Liver (tissue), 9 donors: ENCODE results near the gene FOXK1. TPM values are rescaled to one million over a fixed set of nuclear protein-coding genes. Genes with fewer than 3 reads are reported as not detected.

Source experiments
- DNase-seq: peaks from one replicate; pipeline ENCODE4 v3.0.0-alpha.2; 2017; ENCODE audit warnings: low spot score
- H3K27ac ChIP-seq, 2 donors: one replicate each; pipeline ENCODE4 v1.7.0; 2013; ENCODE audit warnings: inconsistent platforms in 2 of 2, low read length in 2 of 2, control low read depth in 1 of 2, low read depth in 1 of 2, mild to moderate bottlenecking in 1 of 2
- H3K27me3 ChIP-seq, 4 donors: one replicate each; pipeline versions ENCODE4 v1.6.1 to v1.7.0; 2013; ENCODE audit warnings: low read length in 3 of 4, inconsistent platforms in 1 of 4, mild to moderate bottlenecking in 1 of 4, moderate library complexity in 1 of 4; ENCODE audit not compliant: control insufficient read depth in 4 of 4, insufficient read depth in 4 of 4
- H3K36me3 ChIP-seq, 4 donors: one replicate each; pipeline versions ENCODE4 v1.6.1 to v1.7.0; 2013; ENCODE audit warnings: low read length in 3 of 4, mild to moderate bottlenecking in 3 of 4, low read depth in 1 of 4, moderate library complexity in 1 of 4; ENCODE audit not compliant: control insufficient read depth in 4 of 4, insufficient read depth in 3 of 4
- H3K4me1 ChIP-seq, 4 donors: one replicate each; pipeline versions ENCODE4 v1.6.1 to v1.7.0; 2013; ENCODE audit warnings: low read length in 3 of 4, mild to moderate bottlenecking in 3 of 4, moderate library complexity in 1 of 4; ENCODE audit not compliant: control insufficient read depth in 4 of 4, insufficient read depth in 4 of 4
- H3K4me3 ChIP-seq, 3 donors: one replicate each; pipeline versions ENCODE4 v1.6.1 to v1.7.0; 2013; ENCODE audit warnings: low read length in 3 of 3, control low read depth in 1 of 3, low read depth in 1 of 3, mild to moderate bottlenecking in 1 of 3
- H3K9ac ChIP-seq, 2 donors: one replicate each; pipeline ENCODE4 v1.7.0; 2013; ENCODE audit warnings: low read length in 2 of 2, mild to moderate bottlenecking in 2 of 2, moderate library complexity in 2 of 2, control low read depth in 1 of 2, low read depth in 1 of 2
- H3K9me3 ChIP-seq, 4 donors: one replicate each; pipeline versions ENCODE4 v1.6.1 to v1.7.0; 2013; ENCODE audit warnings: low read length in 3 of 4; ENCODE audit not compliant: control insufficient read depth in 4 of 4
- EGR1 ChIP-seq, 2 donors: IDR thresholded peaks; 2 replicates each; pipeline ENCODE4 v1.6.1; 2016 to 2018; ENCODE audit warnings: antibody characterized with exemption in 2 of 2, low read depth in 2 of 2
- FOXA1 ChIP-seq: IDR thresholded peaks from 2 replicates; pipeline ENCODE4 v1.6.1; 2016; ENCODE audit warnings: antibody characterized with exemption
- HNF4A ChIP-seq, 2 donors: conservative IDR thresholded peaks; 2 replicates each; pipeline ENCODE4 v1.6.1; 2016; ENCODE audit warnings: antibody characterized with exemption in 2 of 2, mild to moderate bottlenecking in 2 of 2
- HNF4G ChIP-seq: IDR thresholded peaks from 2 replicates; pipeline ENCODE4 v1.6.1; 2016; ENCODE audit warnings: antibody characterized with exemption
- JUND ChIP-seq, 2 donors: IDR thresholded peaks; 2 replicates each; pipeline ENCODE4 v1.6.1; 2016; ENCODE audit warnings: antibody characterized with exemption in 2 of 2
- MAX ChIP-seq: IDR thresholded peaks from 2 replicates; pipeline ENCODE4 v1.6.1; 2016; ENCODE audit warnings: antibody characterized with exemption
- NR2F2 ChIP-seq: IDR thresholded peaks from 2 replicates; pipeline ENCODE4 v1.6.1; 2016; ENCODE audit warnings: antibody characterized with exemption
- RXRA ChIP-seq, 2 donors: IDR thresholded peaks; 2 replicates each; pipeline ENCODE4 v1.6.1; 2017 to 2018; ENCODE audit warnings: antibody characterized with exemption in 2 of 2, mild to moderate bottlenecking in 1 of 2
- SP1 ChIP-seq: IDR thresholded peaks from 2 replicates; pipeline ENCODE4 v1.6.1; 2018; ENCODE audit warnings: antibody characterized with exemption, mild to moderate bottlenecking
- TAF1 ChIP-seq: conservative IDR thresholded peaks from 2 replicates; pipeline ENCODE4 v1.6.1; 2016; ENCODE audit warnings: antibody characterized with exemption, mild to moderate bottlenecking
- YY1 ChIP-seq: IDR thresholded peaks from 2 replicates; pipeline ENCODE4 v1.6.1; 2016; ENCODE audit warnings: antibody characterized with exemption, mild to moderate bottlenecking
- ZBTB33 ChIP-seq: IDR thresholded peaks from 2 replicates; pipeline ENCODE4 v1.6.1; 2016; ENCODE audit warnings: antibody characterized with exemption
- WGBS: extraction: QIAGEN DNeasy Blood & Tissue Kit; methylation state at CpG from one replicate; pipeline ENCODE4 v1.1.7; 2013; 5-methylcytosine and 5-hydroxymethylcytosine counted together
- polyA plus RNA-seq, 2 donors: library from polyadenylated mRNA; stranded (reverse) in 1 of 2; unstranded in 1 of 2; fragments of 200-250 nt in 1 of 2; fragments of >200 nt in 1 of 2; fragmentation: Nextera tagmentation in 1 of 2; extraction: Ambion mirVana in 1 of 2; gene quantifications; one replicate each; pipeline versions ENCODE4 v1.2.1 to v1.2.3, GENCODE V29; 2013 to 2015
- total RNA-seq, 2 donors: library from RNA; depleted of rRNA; stranded (reverse); fragments of >200 nt; gene quantifications; one replicate each; pipeline ENCODE4 v1.2.3, GENCODE V29; 2014
- TF ChIP-seq, protein P1 (sequence below): IDR thresholded peaks from 2 replicates; pipeline ENCODE4 v1.6.1; 2016; ENCODE audit warnings: antibody characterized with exemption, mild to moderate bottlenecking
- donor health status: healthy.
- donor health status: healthy.
- donor health status: healthy.
- donor health status: healthy.
- donor health status: healthy.

FOXK1 gene
- total and polyA plus RNA-seq, 4 donors = 1.2 to 8.5 (median 4.4) TPM

DNA sequence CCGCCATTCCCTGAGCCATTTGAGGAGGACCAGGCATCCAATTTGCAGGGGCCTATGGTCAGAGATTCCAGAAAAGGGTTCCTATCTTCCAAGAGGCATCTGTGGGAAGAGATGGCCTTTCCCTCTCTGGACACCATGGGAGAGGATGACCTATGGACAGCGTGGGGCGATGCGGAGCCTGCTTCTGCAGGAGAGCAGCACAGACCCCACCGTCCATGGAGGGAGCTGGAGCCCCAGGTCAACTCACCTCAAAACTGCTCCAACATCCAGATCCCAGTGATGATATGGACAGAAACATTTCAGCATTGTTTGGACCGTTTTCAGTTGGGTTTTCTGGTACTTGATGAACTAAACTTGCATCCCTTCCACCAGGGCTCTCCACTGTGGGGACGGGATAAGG lies 34.0 kb upstream of the FOXK1 start:
- no peak overlapping the region for H3K4me3 ChIP-seq
- no peaks in the 10 kb centered on the region for H3K4me1 ChIP-seq
- TF ChIP-seq TAF1 = no peak
- TF ChIP-seq RXRA (IDR thresholded peaks at IDR 0.05) = no peak
- TF ChIP-seq MAX = no peak
- no peak for TF ChIP-seq JUND (IDR thresholded peaks at IDR 0.05)
- TF ChIP-seq EGR1 (IDR thresholded peaks at IDR 0.05; ENCODE audit: low read depth in 2 of 2) = no peak
- no peak for TF ChIP-seq YY1
- no peak for TF ChIP-seq FOXA1
- TF ChIP-seq HNF4G = no peak
- no peak for TF ChIP-seq HNF4A (conservative IDR thresholded peaks at IDR 0.05)
- TF ChIP-seq ZBTB33 = no peak
- TF ChIP-seq, protein P1, sequence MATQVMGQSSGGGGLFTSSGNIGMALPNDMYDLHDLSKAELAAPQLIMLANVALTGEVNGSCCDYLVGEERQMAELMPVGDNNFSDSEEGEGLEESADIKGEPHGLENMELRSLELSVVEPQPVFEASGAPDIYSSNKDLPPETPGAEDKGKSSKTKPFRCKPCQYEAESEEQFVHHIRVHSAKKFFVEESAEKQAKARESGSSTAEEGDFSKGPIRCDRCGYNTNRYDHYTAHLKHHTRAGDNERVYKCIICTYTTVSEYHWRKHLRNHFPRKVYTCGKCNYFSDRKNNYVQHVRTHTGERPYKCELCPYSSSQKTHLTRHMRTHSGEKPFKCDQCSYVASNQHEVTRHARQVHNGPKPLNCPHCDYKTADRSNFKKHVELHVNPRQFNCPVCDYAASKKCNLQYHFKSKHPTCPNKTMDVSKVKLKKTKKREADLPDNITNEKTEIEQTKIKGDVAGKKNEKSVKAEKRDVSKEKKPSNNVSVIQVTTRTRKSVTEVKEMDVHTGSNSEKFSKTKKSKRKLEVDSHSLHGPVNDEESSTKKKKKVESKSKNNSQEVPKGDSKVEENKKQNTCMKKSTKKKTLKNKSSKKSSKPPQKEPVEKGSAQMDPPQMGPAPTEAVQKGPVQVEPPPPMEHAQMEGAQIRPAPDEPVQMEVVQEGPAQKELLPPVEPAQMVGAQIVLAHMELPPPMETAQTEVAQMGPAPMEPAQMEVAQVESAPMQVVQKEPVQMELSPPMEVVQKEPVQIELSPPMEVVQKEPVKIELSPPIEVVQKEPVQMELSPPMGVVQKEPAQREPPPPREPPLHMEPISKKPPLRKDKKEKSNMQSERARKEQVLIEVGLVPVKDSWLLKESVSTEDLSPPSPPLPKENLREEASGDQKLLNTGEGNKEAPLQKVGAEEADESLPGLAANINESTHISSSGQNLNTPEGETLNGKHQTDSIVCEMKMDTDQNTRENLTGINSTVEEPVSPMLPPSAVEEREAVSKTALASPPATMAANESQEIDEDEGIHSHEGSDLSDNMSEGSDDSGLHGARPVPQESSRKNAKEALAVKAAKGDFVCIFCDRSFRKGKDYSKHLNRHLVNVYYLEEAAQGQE = no peak
- no peak for TF ChIP-seq NR2F2
- TF ChIP-seq SP1 = no peak
- no peak for DNase-seq
- WGBS = 95% methylated on average over 7 of the region's 7 CpGs
- H3K27ac ChIP-seq = no peak overlapping the region
- H3K9me3 ChIP-seq = peaks cover 0 to 2% (median 0%) of the 10 kb centered on the region in 4 donors
- no peaks in the 10 kb centered on the region for H3K36me3 ChIP-seq
- H3K27me3 ChIP-seq = no peaks in the 10 kb centered on the region
- H3K9ac ChIP-seq = no peak overlapping the region

- no peaks in the 10 kb centered on the region for H3K4me1 ChIP-seq
- 74% methylated on average over 18 of the region's 18 CpGs for WGBS
- no peak overlapping the region for H3K9ac ChIP-seq
- H3K36me3 ChIP-seq = no peaks in the 10 kb centered on the region
- DNase-seq = no peak
- H3K9me3 ChIP-seq = peaks cover 0 to 2% (median 0%) of the 10 kb centered on the region in 4 donors
- H3K4me3 ChIP-seq = no peak overlapping the region
- H3K27ac ChIP-seq = peak overlapping the region in 1 of 2 donors; percentile 12
- H3K27me3 ChIP-seq = no peaks in the 10 kb centered on the region
- TF ChIP-seq MAX (no peak), NR2F2 (peak; percentile 61)
Observed at GRCh38 chr7:4650433-4651047, 31.6 kb upstream of the FOXK1 start.
